ENCODE data around the gene CLASP2.

DNA sequence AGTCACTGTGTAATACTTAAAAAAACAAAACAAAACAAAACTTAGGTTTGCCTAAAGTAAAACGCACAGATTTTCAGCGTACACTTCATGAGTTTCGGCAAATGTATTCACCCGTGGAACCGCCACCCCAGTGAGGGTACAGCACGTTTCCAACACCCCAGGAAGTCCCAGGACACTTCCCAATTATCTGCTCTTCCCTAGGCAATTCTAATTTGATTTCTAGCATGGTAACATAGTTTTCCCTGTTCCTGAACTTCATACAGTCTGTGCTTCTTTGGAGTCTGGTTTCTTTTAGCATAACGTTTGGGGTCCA lies 497 bp upstream of the CLASP2 start:
- TF ChIP-seq, protein P1, sequence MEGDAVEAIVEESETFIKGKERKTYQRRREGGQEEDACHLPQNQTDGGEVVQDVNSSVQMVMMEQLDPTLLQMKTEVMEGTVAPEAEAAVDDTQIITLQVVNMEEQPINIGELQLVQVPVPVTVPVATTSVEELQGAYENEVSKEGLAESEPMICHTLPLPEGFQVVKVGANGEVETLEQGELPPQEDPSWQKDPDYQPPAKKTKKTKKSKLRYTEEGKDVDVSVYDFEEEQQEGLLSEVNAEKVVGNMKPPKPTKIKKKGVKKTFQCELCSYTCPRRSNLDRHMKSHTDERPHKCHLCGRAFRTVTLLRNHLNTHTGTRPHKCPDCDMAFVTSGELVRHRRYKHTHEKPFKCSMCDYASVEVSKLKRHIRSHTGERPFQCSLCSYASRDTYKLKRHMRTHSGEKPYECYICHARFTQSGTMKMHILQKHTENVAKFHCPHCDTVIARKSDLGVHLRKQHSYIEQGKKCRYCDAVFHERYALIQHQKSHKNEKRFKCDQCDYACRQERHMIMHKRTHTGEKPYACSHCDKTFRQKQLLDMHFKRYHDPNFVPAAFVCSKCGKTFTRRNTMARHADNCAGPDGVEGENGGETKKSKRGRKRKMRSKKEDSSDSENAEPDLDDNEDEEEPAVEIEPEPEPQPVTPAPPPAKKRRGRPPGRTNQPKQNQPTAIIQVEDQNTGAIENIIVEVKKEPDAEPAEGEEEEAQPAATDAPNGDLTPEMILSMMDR (IDR thresholded peaks at IDR 0.05), result no peak
- no peak for TF ChIP-seq SIN3A (IDR thresholded peaks at IDR 0.05; ENCODE audit: borderline replicate concordance, insufficient read depth, low read depth, low read length)
- no peak for TF ChIP-seq POLR2AphosphoS5 (IDR thresholded peaks at IDR 0.05; ENCODE audit: low read depth, low read length)

Measured in Panc1 (cell line).